Esophagus squamous epithelium (tissue), 4 donors: ENCODE results near the gene GPC6.

Experiments
- POLR2A ChIP-seq, 4 donors: fragments of 450-650 bp; IDR thresholded peaks; one replicate each; pipeline ENCODE4 v1.6.1; 2017; ENCODE audit warnings: antibody characterized with exemption in 4 of 4, mild to moderate bottlenecking in 4 of 4, moderate library complexity in 3 of 4
- TF ChIP-seq, protein P1 (sequence below), 6 experiments: fragments of 450-650 bp in 4 of 6; fragments of 200-600 bp in 2 of 6; sonication (generic) in 2 of 6; IDR thresholded peaks; one replicate each; pipeline ENCODE4 v1.5.1; 2016 to 2019; ENCODE audit warnings: antibody characterized with exemption in 6 of 6, mild to moderate bottlenecking in 4 of 6, moderate library complexity in 4 of 6

DNA sequence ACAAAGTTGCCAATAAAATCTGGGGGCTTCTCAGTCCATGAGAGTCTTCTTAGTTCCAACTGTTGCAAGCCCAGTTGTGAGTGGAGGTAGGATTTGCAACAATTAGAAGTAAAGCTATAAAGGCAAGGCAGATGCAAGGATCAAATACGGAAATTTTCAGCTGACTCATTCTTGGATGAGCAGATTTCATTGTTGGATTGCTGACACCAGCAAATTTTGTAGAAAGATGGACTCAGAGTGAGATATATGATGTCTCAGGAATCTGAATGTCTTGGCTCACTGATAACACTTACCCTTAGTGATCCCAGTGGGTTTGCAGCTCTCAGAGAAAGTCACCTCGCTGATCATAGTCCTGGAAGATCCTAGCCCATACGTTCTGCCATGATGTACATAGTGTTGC lies 209.0 kb downstream of the GPC6 start:
- TF ChIP-seq POLR2A (IDR thresholded peaks at IDR 0.05): no peak
- TF ChIP-seq, protein P1, sequence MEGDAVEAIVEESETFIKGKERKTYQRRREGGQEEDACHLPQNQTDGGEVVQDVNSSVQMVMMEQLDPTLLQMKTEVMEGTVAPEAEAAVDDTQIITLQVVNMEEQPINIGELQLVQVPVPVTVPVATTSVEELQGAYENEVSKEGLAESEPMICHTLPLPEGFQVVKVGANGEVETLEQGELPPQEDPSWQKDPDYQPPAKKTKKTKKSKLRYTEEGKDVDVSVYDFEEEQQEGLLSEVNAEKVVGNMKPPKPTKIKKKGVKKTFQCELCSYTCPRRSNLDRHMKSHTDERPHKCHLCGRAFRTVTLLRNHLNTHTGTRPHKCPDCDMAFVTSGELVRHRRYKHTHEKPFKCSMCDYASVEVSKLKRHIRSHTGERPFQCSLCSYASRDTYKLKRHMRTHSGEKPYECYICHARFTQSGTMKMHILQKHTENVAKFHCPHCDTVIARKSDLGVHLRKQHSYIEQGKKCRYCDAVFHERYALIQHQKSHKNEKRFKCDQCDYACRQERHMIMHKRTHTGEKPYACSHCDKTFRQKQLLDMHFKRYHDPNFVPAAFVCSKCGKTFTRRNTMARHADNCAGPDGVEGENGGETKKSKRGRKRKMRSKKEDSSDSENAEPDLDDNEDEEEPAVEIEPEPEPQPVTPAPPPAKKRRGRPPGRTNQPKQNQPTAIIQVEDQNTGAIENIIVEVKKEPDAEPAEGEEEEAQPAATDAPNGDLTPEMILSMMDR (IDR thresholded peaks at IDR 0.05): no peak
